Measurements from ENCODE around the gene SLC48A1.

GRCh38 chr12:47811072-47811396, 38.0 kb downstream of the SLC48A1 start:
- TF ChIP-seq, protein P1, sequence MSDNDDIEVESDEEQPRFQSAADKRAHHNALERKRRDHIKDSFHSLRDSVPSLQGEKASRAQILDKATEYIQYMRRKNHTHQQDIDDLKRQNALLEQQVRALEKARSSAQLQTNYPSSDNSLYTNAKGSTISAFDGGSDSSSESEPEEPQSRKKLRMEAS (IDR thresholded peaks at IDR 0.05; ENCODE audit: insufficient read depth, insufficient read length) = no peak
- no peak for TF ChIP-seq CTCF (IDR thresholded peaks at IDR 0.05; ENCODE audit: extremely low read depth in 1 of 2, insufficient read depth in 1 of 2, low read depth in 1 of 2, low read length in 2 of 2)
- no peak for TF ChIP-seq POLR2A (IDR thresholded peaks at IDR 0.05; ENCODE audit: low read depth, low read length)
- no peak for TF ChIP-seq EZH2 (IDR thresholded peaks at IDR 0.05; ENCODE audit: borderline replicate concordance, low read depth, low read length, severe bottlenecking)
- no peak for TF ChIP-seq JUN (IDR thresholded peaks at IDR 0.05; ENCODE audit: borderline replicate concordance, insufficient read depth, insufficient read length, low read depth)
- TF ChIP-seq POLR2AphosphoS5 (IDR thresholded peaks at IDR 0.05; ENCODE audit: insufficient read depth, low read depth, low read length) = no peak
- no peak for TF ChIP-seq MYC (IDR thresholded peaks at IDR 0.05; ENCODE audit: low read depth, low read length)
- no peak for TF ChIP-seq GATA2 (IDR thresholded peaks at IDR 0.05; ENCODE audit: insufficient read depth, insufficient read length, low read depth, low read length)

All from endothelial cell of umbilical vein (primary cell).